ENCODE data around the gene CHAD.

GRCh38 chr17:50469671-50470305 is 1.1 kb upstream of the CHAD start:
- TF ChIP-seq POLR2AphosphoS5 (IDR thresholded peaks at IDR 0.05) (no peak), CTCF (IDR thresholded peaks at IDR 0.05) (no peak)
